HepG2 (cell line): ENCODE results near the gene ELMOD3. TPM values are rescaled to one million over a fixed set of nuclear protein-coding genes. Genes with fewer than 3 reads are reported as not detected.

Source experiments
- BATF2 ChIP-seq: sonication (generic); formaldehyde crosslinking; IDR thresholded peaks from 2 replicates; pipeline ENCODE4 v1.8.0; 2022; ENCODE audit warnings: mild to moderate bottlenecking, missing genetic modification reagents, moderate library complexity
- GATAD2A ChIP-seq: IDR thresholded peaks from 2 replicates; pipeline ENCODE4 v1.6.1; 2016
- GLMP ChIP-seq: sonication (generic); formaldehyde crosslinking; IDR thresholded peaks from 2 replicates; pipeline ENCODE4 v1.9.0; 2021; ENCODE audit warnings: missing genetic modification reagents, mild to moderate bottlenecking, borderline replicate concordance
- KAT2B ChIP-seq: fragments of 150-350 bp; IDR thresholded peaks from 2 replicates; pipeline ENCODE4 v1.6.1; 2014; ENCODE audit warnings: low read depth, low read length, borderline replicate concordance
- NR3C1 ChIP-seq: sonication (generic); formaldehyde crosslinking; IDR thresholded peaks from 2 replicates; pipeline ENCODE4 v1.4.0; 2020; ENCODE audit warnings: missing genetic modification reagents
- RNF219 ChIP-seq: sonication (generic); formaldehyde crosslinking; IDR thresholded peaks from 2 replicates; pipeline ENCODE4 v1.5.0; 2020; ENCODE audit warnings: mild to moderate bottlenecking, missing genetic modification reagents
- SNRNP70 ChIP-seq: fragments of 200-400 bp; formaldehyde crosslinking; IDR thresholded peaks from 2 replicates; pipeline ENCODE4 v1.6.1; 2017; ENCODE audit warnings: mild to moderate bottlenecking, low read depth, low read length, moderate library complexity
- ZBTB43 ChIP-seq: sonication (generic); formaldehyde crosslinking; conservative IDR thresholded peaks from 2 replicates; pipeline ENCODE4 v1.4.0; 2020; ENCODE audit warnings: missing genetic modification reagents
- ZFP1 ChIP-seq: IDR thresholded peaks from 2 replicates; pipeline ENCODE4 v1.6.1; 2016
- ZFP90 ChIP-seq: sonication (generic); formaldehyde crosslinking; IDR thresholded peaks from 2 replicates; pipeline ENCODE4 v1.8.0; 2022; ENCODE audit warnings: missing genetic modification reagents, mild to moderate bottlenecking, inconsistent platforms, borderline replicate concordance
- ZMAT5 ChIP-seq: sonication (generic); formaldehyde crosslinking; IDR thresholded peaks from 2 replicates; pipeline ENCODE4 v1.5.0; 2020; ENCODE audit warnings: mild to moderate bottlenecking, low read depth, missing genetic modification reagents, borderline replicate concordance
- ZNF232 ChIP-seq: sonication (generic); formaldehyde crosslinking; IDR thresholded peaks from 2 replicates; pipeline ENCODE4 v1.4.0; 2020; ENCODE audit warnings: missing genetic modification reagents, borderline replicate concordance
- ZNF501 ChIP-seq: sonication (generic); formaldehyde crosslinking; IDR thresholded peaks from 2 replicates; pipeline ENCODE4 v1.5.1; 2020; ENCODE audit warnings: mild to moderate bottlenecking, moderate library complexity, missing genetic modification reagents
- ZNF556 ChIP-seq: sonication (generic); formaldehyde crosslinking; IDR thresholded peaks from 2 replicates; pipeline ENCODE4 v1.4.0; 2020; ENCODE audit warnings: mild to moderate bottlenecking, missing genetic modification reagents, borderline replicate concordance
- polyA plus RNA-seq, 8 experiments: library from polyadenylated mRNA; depleted of rRNA in 3 of 8; stranded (reverse) in 7 of 8; unstranded in 1 of 8; fragments of >200 nt; fragmentation: Illumina TruSeq in 4 of 8; extraction: Trizol in 4 of 8; gene quantifications; 2 replicates each; pipeline versions ENCODE4 v1.2.1 to v1.2.3, GENCODE V29; 2011 to 2016; ENCODE audit warnings: low read depth in 4 of 8, missing spikeins in 1 of 8, mixed read lengths in 1 of 8; ENCODE audit not compliant: insufficient read depth in 1 of 8
- total RNA-seq, 5 experiments: library from RNA; depleted of rRNA; stranded (reverse); fragments of >200 nt; fragmentation: Illumina TruSeq; extraction: Trizol; gene quantifications; 2 replicates each; pipeline ENCODE4 v1.2.3, GENCODE V29; 2016; ENCODE audit warnings: low read depth in 1 of 5
- TF ChIP-seq, protein P1 (sequence below): IDR thresholded peaks from 2 replicates; pipeline ENCODE4 v1.6.1; 2016; ENCODE audit warnings: low read depth, control low read depth
- TF ChIP-seq, protein P2 (sequence below): sonication (generic); formaldehyde crosslinking; IDR thresholded peaks from 2 replicates; pipeline ENCODE4 v1.4.0; 2020; ENCODE audit warnings: missing genetic modification reagents, low read depth, mild to moderate bottlenecking, borderline replicate concordance

ELMOD3 gene
- total and polyA plus RNA-seq, 2 of the 13 experiments (the other 11 are each of a cell fraction or from before 2014, with no cell fraction given): 13.3 to 19.5 TPM

GRCh38 chr2:85418132-85419008, 63.8 kb downstream of the ELMOD3 start, which contains the start of gene SH2D6 (continued):
- TF ChIP-seq, protein P1, sequence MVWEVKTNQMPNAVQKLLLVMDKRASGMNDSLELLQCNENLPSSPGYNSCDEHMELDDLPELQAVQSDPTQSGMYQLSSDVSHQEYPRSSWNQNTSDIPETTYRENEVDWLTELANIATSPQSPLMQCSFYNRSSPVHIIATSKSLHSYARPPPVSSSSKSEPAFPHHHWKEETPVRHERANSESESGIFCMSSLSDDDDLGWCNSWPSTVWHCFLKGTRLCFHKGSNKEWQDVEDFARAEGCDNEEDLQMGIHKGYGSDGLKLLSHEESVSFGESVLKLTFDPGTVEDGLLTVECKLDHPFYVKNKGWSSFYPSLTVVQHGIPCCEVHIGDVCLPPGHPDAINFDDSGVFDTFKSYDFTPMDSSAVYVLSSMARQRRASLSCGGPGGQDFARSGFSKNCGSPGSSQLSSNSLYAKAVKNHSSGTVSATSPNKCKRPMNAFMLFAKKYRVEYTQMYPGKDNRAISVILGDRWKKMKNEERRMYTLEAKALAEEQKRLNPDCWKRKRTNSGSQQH (CRISPR knock-in tag): peak; percentile 22; the same call in 1 of the 2 replicates
- TF ChIP-seq ZFP90 (CRISPR knock-in tag) (peak; percentile 80), KAT2B (no peak; the same call in 1 of the 2 replicates), ZFP1 (0 out of 2 replicates have a peak, but pooled peaks have one; percentile 3), RNF219 (peak; percentile 48; the same call in 1 of the 2 replicates), ZNF556 (CRISPR knock-in tag) (peak; percentile 42; the same call in 1 of the 2 replicates), SNRNP70 (no peak), GLMP (CRISPR knock-in tag) (no peak), BATF2 (no peak), ZMAT5 (CRISPR knock-in tag) (no peak), ZBTB43 (CRISPR knock-in tag) (peak; percentile 99), ZNF501 (CRISPR knock-in tag) (peak; percentile 97; the same call in 1 of the 2 replicates), GATAD2A (CRISPR knock-in tag) (peak; percentile 81), NR3C1 (CRISPR knock-in tag) (no peak), ZNF232 (CRISPR knock-in tag) (peak; percentile 72; the same call in 1 of the 2 replicates)
- TF ChIP-seq, protein P2, sequence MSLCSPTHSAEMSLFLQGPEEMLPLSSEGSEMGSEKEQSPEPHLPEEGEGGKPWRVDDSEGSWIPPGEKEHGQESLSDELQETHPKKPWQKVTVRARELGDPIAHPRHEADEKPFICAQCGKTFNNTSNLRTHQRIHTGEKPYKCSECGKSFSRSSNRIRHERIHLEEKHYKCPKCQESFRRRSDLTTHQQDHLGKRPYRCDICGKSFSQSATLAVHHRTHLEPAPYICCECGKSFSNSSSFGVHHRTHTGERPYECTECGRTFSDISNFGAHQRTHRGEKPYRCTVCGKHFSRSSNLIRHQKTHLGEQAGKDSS: no peak
